ENCODE results near the gene BCAS3. TPM values are rescaled to one million over a fixed set of nuclear protein-coding genes. Genes with fewer than 3 reads are reported as not detected.
"Not testable (repeated sequence)": the region's sequence is repeated elsewhere in the genome, so short reads cannot be mapped to it uniquely, and the experiment has no call there.

BCAS3 gene
- total RNA-seq, 1 donor from 2014 or later = 40.8 TPM

DNA sequence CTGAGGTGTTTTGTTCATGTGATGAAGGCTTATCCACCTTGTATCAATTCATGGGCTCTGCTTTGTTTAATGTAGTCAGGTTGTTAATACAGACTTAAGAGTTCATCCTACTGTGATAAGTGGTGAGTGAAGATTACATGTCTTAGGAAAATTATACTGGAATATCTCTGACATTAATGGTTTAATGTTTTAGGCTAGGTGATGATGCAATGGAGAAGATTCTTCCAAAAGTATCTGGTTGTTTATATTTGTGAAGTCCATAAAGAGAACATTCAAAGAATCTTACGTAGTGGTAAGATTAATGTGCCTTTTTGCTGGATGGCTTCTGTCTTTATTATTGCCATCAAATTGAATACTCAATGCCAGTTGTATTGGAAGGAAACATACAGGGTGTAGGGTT, 236.4 kb downstream of the BCAS3 start:
- no peak for DNase-seq (ENCODE audit: low spot score in 2 of 2)
- FAIRE-seq = no peak

DNA sequence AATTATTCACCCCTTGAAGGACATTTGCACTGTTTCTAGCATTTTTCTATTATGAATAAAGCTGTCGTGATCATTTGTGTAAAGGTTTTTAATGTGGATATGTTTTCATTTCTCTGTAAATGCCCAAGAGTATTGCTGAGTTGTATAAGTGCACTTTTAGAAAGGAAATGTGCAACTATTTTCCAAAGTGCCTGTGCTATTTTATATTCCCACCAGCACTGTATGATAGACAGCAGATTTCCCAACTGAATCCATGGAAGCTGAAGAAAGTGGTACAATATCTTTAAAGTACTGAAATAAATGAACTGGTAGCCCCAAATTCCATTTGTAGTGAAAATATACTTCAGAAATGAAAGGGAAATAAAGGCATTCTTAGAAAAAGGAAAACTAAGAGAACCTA, 238.4 kb downstream of the BCAS3 start:
- DNase-seq (ENCODE audit: low spot score in 2 of 2) (no peak), FAIRE-seq (no peak)

DNA sequence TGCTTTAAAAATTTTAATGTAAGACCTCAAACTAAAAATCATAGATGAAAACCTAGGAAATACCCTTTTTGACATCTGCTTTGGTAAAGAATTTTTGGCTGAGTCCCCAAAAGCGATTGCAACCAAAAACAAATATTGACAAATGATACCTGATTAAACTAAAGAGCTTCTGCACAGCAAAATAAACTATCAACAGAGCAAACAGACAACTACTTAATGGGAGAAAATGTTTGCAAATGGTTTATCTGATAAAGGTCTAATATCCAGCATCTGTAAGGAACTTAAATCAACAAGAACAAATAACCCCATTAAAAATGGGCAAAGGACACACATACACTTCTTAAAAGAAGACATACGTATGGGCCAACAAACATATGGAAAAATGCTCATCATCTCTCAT, 242.5 kb downstream of the BCAS3 start:
- FAIRE-seq (no peak), DNase-seq (ENCODE audit: low spot score in 2 of 2) (no peak)

GRCh38 chr17:60923000-60923399, 245.3 kb downstream of the BCAS3 start:
- no peak for FAIRE-seq

GRCh38 chr17:60926466-60927183, 249.0 kb downstream of the BCAS3 start:
- no peak for FAIRE-seq
- no peak for DNase-seq (ENCODE audit: low spot score in 2 of 2)

More at GRCh38 chr17:60923000-60923399, 245.3 kb downstream of the BCAS3 start:
- DNase-seq (ENCODE audit: low spot score in 2 of 2) = no peak

DNA sequence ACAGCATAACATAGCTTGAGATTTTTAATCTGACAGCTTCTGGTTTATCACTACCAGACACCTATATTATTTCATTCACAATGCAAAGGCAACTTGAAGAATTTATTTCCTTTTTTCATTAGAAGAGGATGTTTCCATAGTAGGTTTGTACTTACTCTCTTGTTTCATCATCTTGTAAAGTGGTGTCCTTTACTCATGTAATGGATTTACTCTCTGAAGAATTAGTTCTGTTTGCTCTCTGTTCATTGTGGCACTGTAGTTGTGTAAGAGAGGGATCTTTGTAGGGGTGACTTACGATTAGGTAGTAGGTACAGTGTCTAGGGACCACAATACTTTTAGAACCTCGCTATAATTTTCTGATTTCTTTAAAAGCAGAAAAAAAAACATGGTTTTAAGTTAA, 256.1 kb downstream of the BCAS3 start:
- FAIRE-seq (no peak), DNase-seq (ENCODE audit: low spot score in 2 of 2) (no peak)

DNA sequence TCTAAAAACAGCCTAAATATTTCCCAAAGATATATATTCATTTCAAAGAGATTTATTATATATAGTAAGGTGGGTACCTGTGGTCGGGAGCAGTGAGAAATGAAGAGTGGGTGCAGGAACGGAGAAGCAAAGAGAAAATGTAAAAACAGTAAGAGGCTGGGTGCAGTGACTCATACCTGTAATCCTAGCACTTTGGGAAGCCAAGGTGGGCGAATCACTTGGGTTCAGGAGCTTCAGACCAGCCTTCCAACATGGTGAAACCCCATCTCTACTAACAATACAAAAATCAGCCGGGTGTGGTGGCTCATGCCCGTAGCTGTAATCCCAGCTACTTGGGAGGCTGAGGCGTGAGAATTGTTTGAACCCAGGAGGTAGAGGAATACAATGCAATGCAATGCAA, 257.1 kb downstream of the BCAS3 start:
- FAIRE-seq (no peak), DNase-seq (ENCODE audit: low spot score in 2 of 2) (no peak)

DNA sequence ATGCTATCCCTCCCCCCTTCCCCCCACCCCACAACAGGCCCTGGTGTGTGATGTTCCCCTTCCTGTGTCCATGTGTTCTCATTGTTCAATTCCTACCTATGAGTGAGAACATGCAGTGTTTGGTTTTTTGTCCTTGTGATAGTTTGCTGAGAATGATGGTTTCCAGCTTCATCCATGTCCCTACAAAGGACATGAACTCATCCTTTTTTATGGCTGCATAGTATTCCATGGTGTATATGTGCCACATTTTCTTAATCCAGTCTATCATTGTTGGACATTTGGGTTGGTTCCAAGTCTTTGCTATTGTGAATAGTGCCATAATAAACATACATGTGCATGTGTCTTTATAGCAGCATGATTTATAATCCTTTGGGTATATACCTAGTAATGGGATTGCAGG, 258.3 kb downstream of the BCAS3 start:
- not testable (repeated sequence) for DNase-seq (ENCODE audit: low spot score in 2 of 2); FAIRE-seq

DNA sequence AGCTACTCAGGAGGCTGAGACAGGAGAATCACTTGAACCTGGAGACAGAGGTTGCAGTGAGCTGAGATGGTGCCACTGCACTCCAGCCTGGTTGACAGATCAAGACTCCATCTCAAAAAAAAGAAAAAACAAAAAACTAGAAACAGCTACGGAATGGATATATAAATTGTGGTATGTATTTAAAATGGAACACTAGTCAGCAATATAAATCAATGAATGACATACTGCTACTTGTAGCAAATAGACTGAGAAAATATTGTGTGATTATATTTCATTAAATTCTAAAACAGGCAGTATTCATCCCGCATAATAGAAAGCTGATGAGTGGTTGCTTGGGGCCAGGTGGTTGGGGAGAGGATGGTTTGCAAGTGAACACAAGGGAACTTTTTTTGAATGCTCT, 261.7 kb downstream of the BCAS3 start:
- DNase-seq (ENCODE audit: low spot score in 2 of 2) (no peak), FAIRE-seq (no peak)

GRCh38 chr17:60941028-60941427, 263.4 kb downstream of the BCAS3 start:
- DNase-seq (ENCODE audit: low spot score in 2 of 2) (peak in 1 of 2 donors; percentile 20), FAIRE-seq (no peak)

- no peak for DNase-seq (ENCODE audit: low spot score in 2 of 2)
- FAIRE-seq = no peak
Observed at GRCh38 chr17:60941571-60941970, 263.9 kb downstream of the BCAS3 start.

DNA sequence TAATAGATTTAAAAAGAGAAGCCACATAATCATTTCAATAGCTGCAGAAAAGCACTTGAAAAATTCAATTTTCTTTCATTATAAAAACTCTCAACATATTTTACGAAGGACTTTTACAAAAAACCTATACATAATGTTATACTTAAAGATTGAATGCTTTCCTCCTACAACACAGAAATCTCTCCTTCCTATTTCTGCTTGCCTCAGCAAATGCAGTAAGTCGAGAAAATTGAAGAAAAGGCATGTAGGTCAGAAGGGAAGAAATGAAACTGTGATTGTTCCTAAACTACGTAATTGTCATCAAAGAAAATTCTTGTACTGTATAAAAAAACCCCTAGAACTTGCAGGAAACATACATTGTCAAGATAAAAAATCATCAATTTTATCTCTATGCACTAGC, 267.1 kb downstream of the BCAS3 start:
- DNase-seq (ENCODE audit: low spot score in 2 of 2) = no peak
- no peak for FAIRE-seq

DNA sequence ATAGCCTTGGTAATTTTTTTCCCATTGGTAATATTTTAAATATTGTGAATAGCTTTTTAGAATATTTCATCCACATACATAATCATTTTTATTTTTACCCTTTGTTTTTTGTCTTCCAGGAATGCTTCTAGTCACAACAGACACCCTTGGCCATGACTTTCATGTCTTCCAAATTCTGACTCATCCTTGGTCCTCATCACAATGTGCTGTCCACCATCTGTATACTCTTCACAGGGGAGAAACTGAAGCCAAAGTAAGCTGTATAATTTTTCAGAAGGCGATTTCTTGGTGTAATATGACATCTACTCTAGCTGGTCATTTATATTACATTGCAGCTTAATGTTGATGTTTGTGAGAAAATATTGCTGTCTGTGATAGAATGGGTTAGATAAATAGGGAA, 269.4 kb downstream of the BCAS3 start:
- DNase-seq (ENCODE audit: low spot score in 2 of 2) (no peak), FAIRE-seq (no peak)

DNA sequence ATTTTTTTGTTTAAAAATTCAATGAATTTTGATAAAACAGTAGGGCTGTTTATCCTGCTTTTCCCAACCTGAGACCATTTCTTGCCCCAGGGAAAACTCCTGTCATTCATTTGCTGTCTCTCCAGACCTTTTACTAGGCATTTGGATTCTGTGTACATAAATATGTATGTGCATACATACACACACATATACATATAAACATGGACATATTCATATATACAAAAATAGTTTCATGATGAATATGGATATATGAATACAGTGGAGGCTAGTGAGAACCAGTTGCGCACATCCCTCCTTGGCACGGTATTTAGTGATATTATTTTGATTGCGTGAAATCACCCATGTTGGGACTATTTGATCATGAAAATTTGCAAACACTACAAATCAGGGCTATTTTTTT, 269.9 kb downstream of the BCAS3 start:
- DNase-seq (ENCODE audit: low spot score in 2 of 2) (no peak), FAIRE-seq (no peak)

GRCh38 chr17:60952747-60953146, 275.1 kb downstream of the BCAS3 start:
- no peak for DNase-seq (ENCODE audit: low spot score in 2 of 2)
- FAIRE-seq = no peak

DNA sequence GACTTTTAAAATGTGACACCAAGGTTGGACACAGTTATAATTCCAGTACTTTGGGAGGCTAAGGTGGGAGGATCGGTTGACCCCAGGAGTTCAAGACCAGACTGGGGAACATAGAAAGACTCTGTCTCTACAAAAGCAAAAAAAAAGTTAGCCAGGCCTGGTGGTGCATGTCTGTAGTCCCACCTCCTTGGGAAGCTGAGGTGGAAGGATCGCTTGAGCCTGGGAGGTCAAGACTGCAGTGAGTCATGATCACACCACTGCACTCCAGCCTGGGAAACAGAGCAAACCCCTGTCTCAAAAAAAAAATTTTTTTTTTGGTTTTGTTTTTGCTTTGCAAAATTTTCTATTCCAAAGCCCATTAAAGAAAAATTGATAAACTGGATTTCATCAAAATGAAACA, 281.4 kb downstream of the BCAS3 start:
- no peak for FAIRE-seq
- DNase-seq (ENCODE audit: low spot score in 2 of 2) = no peak

GRCh38 chr17:60959696-60960095, 282.0 kb downstream of the BCAS3 start:
- FAIRE-seq (no peak), DNase-seq (ENCODE audit: low spot score in 2 of 2) (no peak)

- no peak for FAIRE-seq
- no peak for DNase-seq (ENCODE audit: low spot score in 2 of 2)
Observed at GRCh38 chr17:60960398-60961065, 282.9 kb downstream of the BCAS3 start.

GRCh38 chr17:60964160-60964559, 286.5 kb downstream of the BCAS3 start:
- no peak for DNase-seq (ENCODE audit: low spot score in 2 of 2)
- FAIRE-seq = no peak

DNA sequence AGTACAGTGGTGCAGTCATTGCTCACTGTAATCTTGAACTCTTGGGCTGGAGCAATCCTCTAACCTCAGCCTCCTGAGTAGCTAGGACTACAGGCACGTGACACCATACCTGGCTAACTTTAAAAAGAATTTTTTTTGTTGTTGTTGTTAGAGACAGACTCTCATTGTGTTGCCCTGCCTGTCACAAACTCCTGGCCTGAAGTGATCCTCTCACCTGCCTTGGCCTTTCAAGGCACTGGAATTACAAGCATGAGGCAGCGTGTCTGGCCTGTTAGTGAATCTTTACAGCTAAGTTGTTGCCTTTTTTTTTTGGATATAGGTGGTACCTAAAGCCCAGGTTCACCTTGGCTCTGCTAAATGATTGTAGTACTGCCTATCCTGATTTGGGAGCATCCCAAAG, 290.6 kb downstream of the BCAS3 start:
- FAIRE-seq (no peak), DNase-seq (ENCODE audit: low spot score in 2 of 2) (no peak)

DNA sequence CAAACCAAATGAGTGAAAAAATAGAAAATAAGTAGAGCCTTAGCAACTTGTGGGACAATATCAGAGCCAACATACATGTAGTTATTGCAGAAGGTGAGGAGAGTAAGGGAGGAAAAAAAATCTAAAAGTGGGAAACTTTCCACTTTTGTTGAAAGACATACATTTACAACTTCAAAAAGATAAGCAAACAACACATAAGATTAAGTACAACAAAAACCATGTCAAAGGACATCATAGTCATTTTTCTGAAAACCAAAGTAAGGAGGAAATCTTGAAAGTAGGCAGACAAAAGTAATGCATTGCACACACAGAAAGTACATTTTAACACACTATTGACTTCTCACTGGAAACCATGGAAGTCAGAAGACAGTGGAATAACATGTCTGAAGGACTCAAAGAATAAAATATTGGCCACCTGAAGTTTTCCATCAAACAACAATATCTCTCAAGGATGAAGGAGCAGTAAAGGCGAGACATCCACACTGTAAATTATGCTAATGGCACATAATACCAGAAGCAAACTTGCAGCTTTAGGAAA, 291.9 kb downstream of the BCAS3 start:
- DNase-seq (ENCODE audit: low spot score in 2 of 2) (no peak), FAIRE-seq (no peak)

DNA sequence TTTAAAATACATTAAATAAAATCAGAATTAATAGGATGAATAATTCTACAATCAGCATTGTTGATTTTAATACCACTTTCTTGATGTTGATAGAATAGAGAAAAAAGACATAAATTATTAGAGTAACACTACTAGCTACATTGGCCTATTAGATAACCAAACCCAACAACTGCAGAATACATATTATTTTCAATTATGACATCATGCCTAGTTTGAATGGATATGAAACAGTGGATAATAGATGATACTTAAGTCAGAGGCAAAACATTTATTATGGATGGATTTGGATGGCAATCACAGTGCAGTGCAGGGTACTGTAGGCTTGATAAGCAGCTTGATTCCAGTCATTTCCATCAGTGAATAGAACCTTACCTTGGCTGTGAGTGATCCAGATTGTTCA, 293.1 kb downstream of the BCAS3 start:
- FAIRE-seq = no peak

More for the DNA sequence above, 293.1 kb downstream of the BCAS3 start:
- no peak for DNase-seq (ENCODE audit: low spot score in 2 of 2)

Measured in frontal cortex (tissue), 4 donors.